Endothelial cell of umbilical vein (primary cell): ENCODE measurements around the gene TM4SF5.

Source experiments
- EZH2 ChIP-seq: IDR thresholded peaks from 2 replicates; pipeline ENCODE4 v1.6.1; 2012; ENCODE audit warnings: borderline replicate concordance, low read depth, mild to moderate bottlenecking, moderate library complexity, low read length, inconsistent platforms; ENCODE audit not compliant: severe bottlenecking
- FOS ChIP-seq: IDR thresholded peaks from 2 replicates; pipeline ENCODE4 v1.6.1; 2011; ENCODE audit warnings: mild to moderate bottlenecking, low read length, moderate library complexity, borderline replicate concordance; ENCODE audit not compliant: insufficient read depth
- JUN ChIP-seq: IDR thresholded peaks from 2 replicates; pipeline ENCODE4 v1.6.1; 2011; ENCODE audit warnings: borderline replicate concordance, low read depth; ENCODE audit not compliant: insufficient read length, insufficient read depth
- MYC ChIP-seq: IDR thresholded peaks from one replicate; pipeline ENCODE4 v1.6.1; 2011; ENCODE audit warnings: mild to moderate bottlenecking, low read depth, low read length
- POLR2A ChIP-seq: IDR thresholded peaks from 2 replicates; pipeline ENCODE4 v1.6.1; 2012; ENCODE audit warnings: low read depth, mild to moderate bottlenecking, control low read depth, low read length
- POLR2AphosphoS5 ChIP-seq: IDR thresholded peaks from 2 replicates; pipeline ENCODE4 v1.6.1; 2012; ENCODE audit warnings: low read depth, mild to moderate bottlenecking, control low read depth, low read length, moderate library complexity; ENCODE audit not compliant: insufficient read depth
- TF ChIP-seq, protein P1 (sequence below), 2 donors: IDR thresholded peaks; 1 replicate in 1 of 2; 2 replicates in 1 of 2; pipeline ENCODE4 v1.5.1; 2011; ENCODE audit warnings: low read length in 2 of 2, mild to moderate bottlenecking in 2 of 2, moderate library complexity in 2 of 2, control low read depth in 1 of 2, inconsistent platforms in 1 of 2, low read depth in 1 of 2; ENCODE audit not compliant: insufficient read depth in 1 of 2; ENCODE audit errors: extremely low read depth in 1 of 2
- TF ChIP-seq, protein P2 (sequence below): IDR thresholded peaks from 2 replicates; pipeline ENCODE4 v1.6.1; 2011; ENCODE audit not compliant: insufficient read depth, insufficient read length

DNA sequence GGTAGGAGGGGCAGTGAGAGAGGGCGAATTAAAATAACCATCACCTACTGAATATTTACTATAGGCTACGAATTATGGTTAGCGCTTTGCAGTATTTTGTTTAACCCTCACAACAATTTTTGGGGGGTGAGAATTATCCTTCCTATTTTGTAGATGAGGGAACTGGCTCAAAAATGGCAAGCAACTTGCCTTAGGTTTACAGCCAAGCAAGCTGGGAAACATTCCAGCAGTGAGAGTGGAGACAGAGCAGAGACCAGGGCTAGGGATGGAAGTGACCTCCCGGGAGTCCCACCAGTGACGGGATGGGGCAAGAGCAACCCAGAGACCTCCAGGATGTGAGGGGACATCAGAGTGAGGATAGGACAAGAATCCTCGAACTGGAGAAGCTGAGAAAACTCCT is 14.8 kb downstream of the TM4SF5 start:
- TF ChIP-seq, protein P1, sequence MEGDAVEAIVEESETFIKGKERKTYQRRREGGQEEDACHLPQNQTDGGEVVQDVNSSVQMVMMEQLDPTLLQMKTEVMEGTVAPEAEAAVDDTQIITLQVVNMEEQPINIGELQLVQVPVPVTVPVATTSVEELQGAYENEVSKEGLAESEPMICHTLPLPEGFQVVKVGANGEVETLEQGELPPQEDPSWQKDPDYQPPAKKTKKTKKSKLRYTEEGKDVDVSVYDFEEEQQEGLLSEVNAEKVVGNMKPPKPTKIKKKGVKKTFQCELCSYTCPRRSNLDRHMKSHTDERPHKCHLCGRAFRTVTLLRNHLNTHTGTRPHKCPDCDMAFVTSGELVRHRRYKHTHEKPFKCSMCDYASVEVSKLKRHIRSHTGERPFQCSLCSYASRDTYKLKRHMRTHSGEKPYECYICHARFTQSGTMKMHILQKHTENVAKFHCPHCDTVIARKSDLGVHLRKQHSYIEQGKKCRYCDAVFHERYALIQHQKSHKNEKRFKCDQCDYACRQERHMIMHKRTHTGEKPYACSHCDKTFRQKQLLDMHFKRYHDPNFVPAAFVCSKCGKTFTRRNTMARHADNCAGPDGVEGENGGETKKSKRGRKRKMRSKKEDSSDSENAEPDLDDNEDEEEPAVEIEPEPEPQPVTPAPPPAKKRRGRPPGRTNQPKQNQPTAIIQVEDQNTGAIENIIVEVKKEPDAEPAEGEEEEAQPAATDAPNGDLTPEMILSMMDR (IDR thresholded peaks at IDR 0.05; ENCODE audit: extremely low read depth in 1 of 2, insufficient read depth in 1 of 2, low read depth in 1 of 2, low read length in 2 of 2), result no peak
- TF ChIP-seq POLR2AphosphoS5 (no peak), POLR2A (no peak), EZH2 (no peak), MYC (no peak), JUN (no peak), FOS (no peak)
- TF ChIP-seq, protein P2, sequence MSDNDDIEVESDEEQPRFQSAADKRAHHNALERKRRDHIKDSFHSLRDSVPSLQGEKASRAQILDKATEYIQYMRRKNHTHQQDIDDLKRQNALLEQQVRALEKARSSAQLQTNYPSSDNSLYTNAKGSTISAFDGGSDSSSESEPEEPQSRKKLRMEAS, result no peak
